GM12801 (cell line): ENCODE data around the gene NRP1.

Experiments
- CTCF ChIP-seq: IDR thresholded peaks from one replicate; pipeline ENCODE4 v1.5.1; 2011; ENCODE audit warnings: control low read depth; ENCODE audit not compliant: insufficient read length; ENCODE audit errors: extremely low read depth

Gene NRP1

GRCh38 chr10:33239257-33239656 is 95.2 kb downstream of the NRP1 start:
- TF ChIP-seq CTCF, result no peak

- TF ChIP-seq CTCF, result no peak
Measured at GRCh38 chr10:33238643-33239042, 95.8 kb downstream of the NRP1 start.

GRCh38 chr10:33237736-33238624 is 96.5 kb downstream of the NRP1 start:
- no peak for TF ChIP-seq CTCF

- no peak for TF ChIP-seq CTCF
Measured at GRCh38 chr10:33236916-33237315, 97.6 kb downstream of the NRP1 start.

GRCh38 chr10:33235951-33236350 is 98.5 kb downstream of the NRP1 start:
- no peak for TF ChIP-seq CTCF

GRCh38 chr10:33235251-33235884 is 99.1 kb downstream of the NRP1 start:
- no peak for TF ChIP-seq CTCF

GRCh38 chr10:33234831-33235237 is 99.6 kb downstream of the NRP1 start:
- TF ChIP-seq CTCF, result no peak
